H9 (cell line): Measurements from ENCODE around the gene HOXD4. TPM values are rescaled to one million over a fixed set of nuclear protein-coding genes. Genes with fewer than 3 reads are reported as not detected.

Experiments
- DNase-seq: peaks from one replicate; pipeline ENCODE4 v3.0.0-alpha.2; 2017
- H2AFZ ChIP-seq: one replicate; pipeline ENCODE4 v1.6.1; 2013; ENCODE audit warnings: mild to moderate bottlenecking, low read length, control low read depth, moderate library complexity
- H2AK5ac ChIP-seq: 2 replicates; pipeline ENCODE4 v1.6.1; 2013; ENCODE audit warnings: low read length, control low read depth, mixed read lengths; ENCODE audit not compliant: insufficient read length
- H2BK120ac ChIP-seq: one replicate; pipeline ENCODE4 v1.6.1; 2013; ENCODE audit warnings: low read depth, mild to moderate bottlenecking, low read length, control low read depth, inconsistent platforms; ENCODE audit not compliant: poor library complexity, severe bottlenecking
- H2BK12ac ChIP-seq: 2 replicates; pipeline ENCODE4 v1.6.1; 2013; ENCODE audit warnings: low read length, control low read depth, mixed read lengths, low read depth; ENCODE audit not compliant: insufficient read length
- H2BK15ac ChIP-seq: 2 replicates; pipeline ENCODE4 v1.6.1; 2013; ENCODE audit warnings: low read depth, low read length, control low read depth
- H2BK20ac ChIP-seq: one replicate; pipeline ENCODE4 v1.6.1; 2013; ENCODE audit warnings: low read depth, mild to moderate bottlenecking, low read length, control low read depth, inconsistent platforms; ENCODE audit not compliant: poor library complexity, severe bottlenecking
- H2BK5ac ChIP-seq: 2 replicates; pipeline ENCODE4 v1.6.1; 2013; ENCODE audit warnings: low read length, control low read depth, mixed read lengths; ENCODE audit not compliant: insufficient read length
- H3K14ac ChIP-seq: 2 replicates; pipeline ENCODE4 v1.6.1; 2013; ENCODE audit warnings: low read length, control low read depth; ENCODE audit not compliant: insufficient read depth
- H3K18ac ChIP-seq: 2 replicates; pipeline ENCODE4 v1.6.1; 2013; ENCODE audit warnings: low read depth, mild to moderate bottlenecking, mixed read lengths, low read length, control low read depth; ENCODE audit not compliant: insufficient read length
- H3K23ac ChIP-seq: 2 replicates; pipeline ENCODE4 v1.6.1; 2013; ENCODE audit warnings: low read length, control low read depth, mixed read lengths, low read depth; ENCODE audit not compliant: insufficient read length
- H3K23me2 ChIP-seq: 2 replicates; pipeline ENCODE4 v1.6.1; 2013; ENCODE audit warnings: low read depth, mild to moderate bottlenecking, mixed read lengths, low read length, control low read depth; ENCODE audit not compliant: insufficient read length, poor library complexity, severe bottlenecking
- H3K27ac ChIP-seq: 2 replicates; pipeline ENCODE4 v1.5.1; 2013; ENCODE audit warnings: low read length, control low read depth, mixed read lengths, low read depth; ENCODE audit not compliant: insufficient read length
- H3K27me3 ChIP-seq: 2 replicates; pipeline ENCODE4 v1.6.1; 2013; ENCODE audit warnings: low read length, control low read depth, inconsistent platforms; ENCODE audit not compliant: insufficient read depth
- H3K4ac ChIP-seq: 2 replicates; pipeline ENCODE4 v1.6.1; 2013; ENCODE audit warnings: low read depth, mild to moderate bottlenecking, control low read depth, inconsistent platforms, low read length, moderate library complexity
- H3K4me1 ChIP-seq: 2 replicates; pipeline ENCODE4 v1.6.1; 2013; ENCODE audit warnings: low read length, control low read depth, inconsistent platforms; ENCODE audit not compliant: insufficient read depth
- H3K4me2 ChIP-seq: 2 replicates; pipeline ENCODE4 v1.6.1; 2013; ENCODE audit warnings: low read length, control low read depth, mixed read lengths; ENCODE audit not compliant: insufficient read length, insufficient read depth
- H3K56ac ChIP-seq: 2 replicates; pipeline ENCODE4 v1.6.1; 2013; ENCODE audit warnings: low read depth, mild to moderate bottlenecking, mixed read lengths, low read length, control low read depth; ENCODE audit not compliant: insufficient read length
- H3K79me1 ChIP-seq: 2 replicates; pipeline ENCODE4 v1.6.1; 2013; ENCODE audit warnings: low read depth, mild to moderate bottlenecking, moderate library complexity, low read length, control low read depth, inconsistent platforms; ENCODE audit not compliant: insufficient read depth, poor library complexity, severe bottlenecking
- H3K79me2 ChIP-seq: 2 replicates; pipeline ENCODE4 v1.6.1; 2013; ENCODE audit warnings: low read length, control low read depth, inconsistent platforms; ENCODE audit not compliant: insufficient read depth
- H3K9ac ChIP-seq: 2 replicates; pipeline ENCODE4 v1.6.1; 2013; ENCODE audit warnings: low read length, control low read depth, mixed read lengths; ENCODE audit not compliant: insufficient read length; ENCODE audit errors: extremely low read depth
- H3K9me3 ChIP-seq: one replicate; pipeline ENCODE4 v1.6.1; 2013; ENCODE audit warnings: low read depth, low read length, inconsistent platforms; ENCODE audit not compliant: control insufficient read depth
- H3T11ph ChIP-seq: one replicate; pipeline ENCODE4 v1.6.1; 2013; ENCODE audit warnings: mild to moderate bottlenecking, low read length, control low read depth, inconsistent platforms
- H4K20me1 ChIP-seq: one replicate; pipeline ENCODE4 v1.6.1; 2013; ENCODE audit not compliant: control insufficient read depth, insufficient read length, insufficient read depth
- H4K5ac ChIP-seq: 2 replicates; pipeline ENCODE4 v1.6.1; 2013; ENCODE audit warnings: low read depth, mild to moderate bottlenecking, mixed read lengths, low read length, control low read depth; ENCODE audit not compliant: insufficient read length
- H4K8ac ChIP-seq: replicated peaks from 2 replicates; pipeline ENCODE4 v1.6.1; 2013; ENCODE audit warnings: low read length, control low read depth, mixed read lengths, low read depth; ENCODE audit not compliant: insufficient read length
- H4K91ac ChIP-seq: 2 replicates; pipeline ENCODE4 v1.6.1; 2013; ENCODE audit warnings: low read depth, mild to moderate bottlenecking, moderate library complexity, mixed read lengths, low read length, control low read depth; ENCODE audit not compliant: insufficient read length
- H3K27ac Mint-ChIP-seq, 3 experiments: 2 replicates in 2 of 3; 3 replicates in 1 of 3; pipeline ENCODE4 v1.8.0; 2020 to 2021; ENCODE audit warnings: mixed read lengths in 3 of 3, mild to moderate bottlenecking in 1 of 3, moderate library complexity in 1 of 3
- H3K27me3 Mint-ChIP-seq: 2 replicates; pipeline ENCODE4 v1.8.0; 2021; ENCODE audit warnings: low read depth, mild to moderate bottlenecking, moderate library complexity, mixed read lengths
- H3K36me3 Mint-ChIP-seq, 3 experiments: 2 replicates in 2 of 3; 3 replicates in 1 of 3; pipeline ENCODE4 v1.8.0; 2020 to 2021; ENCODE audit warnings: low read depth in 3 of 3, mixed read lengths in 3 of 3; ENCODE audit not compliant: insufficient read depth in 1 of 3
- H3K4me1 Mint-ChIP-seq, 2 experiments: 2 replicates each; pipeline ENCODE4 v1.8.0; 2020; ENCODE audit warnings: mixed read lengths in 2 of 2
- H3K4me3 Mint-ChIP-seq, 2 experiments: 2 replicates in 1 of 2; 3 replicates in 1 of 2; pipeline ENCODE4 v1.8.0; 2020 to 2021; ENCODE audit warnings: mild to moderate bottlenecking in 2 of 2, mixed read lengths in 2 of 2, moderate library complexity in 1 of 2
- H3K9me3 Mint-ChIP-seq, 2 experiments: 2 replicates in 1 of 2; 3 replicates in 1 of 2; pipeline ENCODE4 v1.8.0; 2020; ENCODE audit warnings: mild to moderate bottlenecking in 2 of 2, mixed read lengths in 2 of 2, moderate library complexity in 1 of 2
- WGBS: extraction: QIAGEN DNeasy Blood & Tissue Kit; methylation state at CpG from one replicate; pipeline ENCODE4 v1.1.7; 2013; ENCODE audit warnings: missing lambda C conversion rate, low lambda C conversion rate, mixed read lengths; ENCODE audit not compliant: insufficient read length; ENCODE audit errors: extremely low coverage; 5-methylcytosine and 5-hydroxymethylcytosine counted together
- total RNA-seq: library from RNA; stranded (reverse); gene quantifications from 2 replicates; pipeline ENCODE4 v1.2.1, GENCODE V29; 2021
- TF ChIP-seq, protein P1 (sequence below): fragments of 200-600 bp; sonication (generic); conservative IDR thresholded peaks from 3 replicates; pipeline ENCODE4 v1.8.0; 2021; ENCODE audit warnings: antibody characterized with exemption, mild to moderate bottlenecking

HOXD4 gene
- total RNA-seq, 1 experiment from 2014 or later: not detected

DNA sequence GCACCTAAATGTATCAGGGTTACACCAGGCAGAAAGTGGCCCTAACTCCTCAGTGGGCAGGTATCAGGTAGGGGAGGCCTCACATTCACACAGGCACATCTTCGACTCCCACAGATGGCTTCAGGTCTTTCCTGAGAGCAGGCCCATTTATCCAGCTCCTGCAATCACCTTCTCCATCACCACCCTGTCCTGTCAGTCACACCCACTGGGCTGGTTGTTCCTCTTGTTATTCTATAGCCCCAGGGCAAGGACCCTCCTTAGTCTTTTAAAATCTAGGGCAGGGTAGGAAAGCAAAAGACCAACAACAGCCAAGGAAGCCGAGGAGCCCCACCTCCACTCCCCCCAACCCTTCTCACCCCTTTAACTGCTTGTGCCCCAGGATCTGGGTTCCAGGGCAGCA is 9.1 kb upstream of the HOXD4 start:
- no peak overlapping the region for H3K23ac ChIP-seq
- H3K56ac ChIP-seq: no peak overlapping the region
- Mint-ChIP-seq H3K27ac (no peak overlapping the region), H3K36me3 (no peaks in the 10 kb centered on the region), H3K27me3 (peaks cover 98% of the 10 kb centered on the region), H3K4me3 (no peak overlapping the region), H3K9me3 (peaks cover 0 to 6% of the 10 kb centered on the region in 2 experiments; a peak in 3 of 5 replicates), H3K4me1 (peaks cover 0 to 6% of the 10 kb centered on the region in 2 experiments; a peak in 1 of 4 replicates)
- H3K79me1 ChIP-seq: no peaks in the 10 kb centered on the region
- H4K5ac ChIP-seq: no peak overlapping the region
- no peaks in the 10 kb centered on the region for H4K20me1 ChIP-seq
- no peak overlapping the region for H2AK5ac ChIP-seq
- no peaks in the 10 kb centered on the region for H3K9me3 ChIP-seq
- no peak overlapping the region for H2BK15ac ChIP-seq
- no peak overlapping the region for H4K8ac ChIP-seq
- H3K4me1 ChIP-seq: no peaks in the 10 kb centered on the region
- H3K4me2 ChIP-seq: no peak overlapping the region
- DNase-seq: no peak
- no peak overlapping the region for H3K9ac ChIP-seq
- H3K27me3 ChIP-seq: peaks cover 86% of the 10 kb centered on the region
- no peaks in the 10 kb centered on the region for H3K79me2 ChIP-seq
- H2BK120ac ChIP-seq: no peak overlapping the region
- no peak overlapping the region for H3K14ac ChIP-seq
- H2BK5ac ChIP-seq: no peak overlapping the region
- H4K91ac ChIP-seq: no peak overlapping the region
- H3T11ph ChIP-seq: no peak overlapping the region
- no CpG with 5 or more reads among the region's 2 CpGs for WGBS
- no peak overlapping the region for H2AFZ ChIP-seq
- no peak overlapping the region for H3K4ac ChIP-seq
- no peak overlapping the region for H3K27ac ChIP-seq
- no peaks in the 10 kb centered on the region for H3K23me2 ChIP-seq
- H2BK20ac ChIP-seq: no peak overlapping the region
- H2BK12ac ChIP-seq: no peak overlapping the region
- H3K18ac ChIP-seq: no peak overlapping the region
- TF ChIP-seq, protein P1, sequence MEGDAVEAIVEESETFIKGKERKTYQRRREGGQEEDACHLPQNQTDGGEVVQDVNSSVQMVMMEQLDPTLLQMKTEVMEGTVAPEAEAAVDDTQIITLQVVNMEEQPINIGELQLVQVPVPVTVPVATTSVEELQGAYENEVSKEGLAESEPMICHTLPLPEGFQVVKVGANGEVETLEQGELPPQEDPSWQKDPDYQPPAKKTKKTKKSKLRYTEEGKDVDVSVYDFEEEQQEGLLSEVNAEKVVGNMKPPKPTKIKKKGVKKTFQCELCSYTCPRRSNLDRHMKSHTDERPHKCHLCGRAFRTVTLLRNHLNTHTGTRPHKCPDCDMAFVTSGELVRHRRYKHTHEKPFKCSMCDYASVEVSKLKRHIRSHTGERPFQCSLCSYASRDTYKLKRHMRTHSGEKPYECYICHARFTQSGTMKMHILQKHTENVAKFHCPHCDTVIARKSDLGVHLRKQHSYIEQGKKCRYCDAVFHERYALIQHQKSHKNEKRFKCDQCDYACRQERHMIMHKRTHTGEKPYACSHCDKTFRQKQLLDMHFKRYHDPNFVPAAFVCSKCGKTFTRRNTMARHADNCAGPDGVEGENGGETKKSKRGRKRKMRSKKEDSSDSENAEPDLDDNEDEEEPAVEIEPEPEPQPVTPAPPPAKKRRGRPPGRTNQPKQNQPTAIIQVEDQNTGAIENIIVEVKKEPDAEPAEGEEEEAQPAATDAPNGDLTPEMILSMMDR: no peak
